SKM-1 (cell line): Measurements from ENCODE around the gene C16orf96.

Experiments used
- DNase-seq: peaks from one replicate; lab custom pipeline; 2025; ENCODE audit not compliant: unreplicated experiment; lab: John Stamatoyannopoulos, UW

C16orf96 gene

GRCh38 chr16:4556112-4556511, at the start of gene C16orf96:
Gene C16orf96 (plus strand): TSS chr16:4556340. CDS start chr16:4556490, 150 bp downstream.
- DNase-seq: no peak

DNA sequence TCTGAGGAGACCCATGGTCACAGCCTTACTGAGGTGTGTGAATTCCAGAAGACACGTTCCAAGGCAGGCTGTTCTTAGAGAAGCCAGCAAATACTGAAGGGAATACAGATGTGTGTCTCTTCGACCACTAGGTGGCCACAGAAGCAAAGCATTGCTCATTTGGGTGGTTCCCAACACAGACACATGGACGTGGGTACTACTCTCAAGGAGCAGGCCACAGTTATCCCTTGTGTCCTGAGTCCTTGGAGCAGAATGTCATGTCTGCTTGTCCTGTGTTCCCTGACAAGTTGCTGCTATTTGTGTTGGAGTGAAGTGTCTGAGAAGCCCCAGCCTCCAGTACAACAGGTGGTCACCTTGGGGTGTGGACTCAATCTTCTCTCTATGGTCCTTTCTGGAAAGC, 49.7 kb upstream of the C16orf96 start:
- DNase-seq: peak; percentile 45

- DNase-seq: no peak
Observed at GRCh38 chr16:4507588-4508345, 48.4 kb upstream of the C16orf96 start.

DNA sequence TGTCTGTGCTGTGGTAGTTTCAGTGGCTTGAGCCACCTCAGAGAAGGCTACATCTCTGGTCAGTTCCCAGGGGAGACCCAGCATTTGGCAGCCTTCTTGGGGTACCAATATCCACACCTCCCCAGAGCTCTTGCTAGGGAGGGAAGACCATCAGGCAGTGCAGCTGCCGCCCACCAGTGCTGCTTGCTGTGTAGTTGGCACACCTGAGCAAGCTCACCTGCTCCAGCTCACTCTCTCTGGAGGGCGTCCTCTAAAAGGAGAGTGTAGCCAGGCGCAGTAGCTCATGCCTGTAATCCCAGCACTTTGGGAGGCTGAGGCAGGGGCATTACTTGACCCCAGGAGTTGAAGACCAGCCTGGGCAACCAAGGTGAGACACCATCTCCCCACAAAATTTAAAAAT, 47.3 kb upstream of the C16orf96 start:
- no peak for DNase-seq

DNA sequence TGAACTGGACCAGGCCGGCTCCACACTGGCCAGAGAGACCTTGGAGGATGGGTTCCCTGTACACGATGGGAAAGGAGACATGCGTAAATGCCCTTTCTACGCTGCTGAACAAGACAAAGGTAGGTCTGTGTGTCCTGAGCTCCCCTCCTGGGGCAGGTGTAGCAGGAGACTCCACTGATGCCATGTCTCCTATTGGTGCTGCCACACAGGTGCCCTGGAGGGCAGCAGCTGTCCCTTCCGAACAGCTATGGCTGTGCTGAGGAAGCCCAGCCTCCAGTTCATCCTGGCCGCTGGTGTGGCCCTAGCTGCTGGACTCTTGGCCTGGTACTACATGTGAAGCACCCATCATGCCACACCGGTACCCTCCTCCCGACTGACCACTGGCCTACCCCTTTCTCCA, 46.7 kb upstream of the C16orf96 start:
- no peak for DNase-seq

DNA sequence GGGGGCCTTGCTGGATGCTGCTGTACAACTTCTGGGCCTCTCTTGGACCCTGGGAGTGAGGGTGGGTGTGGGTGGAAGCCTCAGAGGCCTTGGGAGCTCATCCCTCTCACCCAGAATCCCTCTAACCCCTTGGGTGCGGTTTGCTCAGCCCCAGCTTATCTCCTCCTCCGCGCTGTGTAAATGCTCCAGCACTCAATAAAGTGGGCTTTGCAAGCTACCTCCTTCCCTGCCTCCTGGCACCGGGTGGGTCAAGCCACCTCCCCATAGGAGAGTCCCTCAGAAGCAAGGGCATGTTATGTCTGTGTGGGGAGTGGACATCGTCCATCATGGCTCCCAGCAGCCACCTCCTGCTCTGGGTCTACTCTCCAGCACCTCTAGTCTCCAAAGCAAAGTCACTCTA, 46.0 kb upstream of the C16orf96 start:
- no peak for DNase-seq

DNA sequence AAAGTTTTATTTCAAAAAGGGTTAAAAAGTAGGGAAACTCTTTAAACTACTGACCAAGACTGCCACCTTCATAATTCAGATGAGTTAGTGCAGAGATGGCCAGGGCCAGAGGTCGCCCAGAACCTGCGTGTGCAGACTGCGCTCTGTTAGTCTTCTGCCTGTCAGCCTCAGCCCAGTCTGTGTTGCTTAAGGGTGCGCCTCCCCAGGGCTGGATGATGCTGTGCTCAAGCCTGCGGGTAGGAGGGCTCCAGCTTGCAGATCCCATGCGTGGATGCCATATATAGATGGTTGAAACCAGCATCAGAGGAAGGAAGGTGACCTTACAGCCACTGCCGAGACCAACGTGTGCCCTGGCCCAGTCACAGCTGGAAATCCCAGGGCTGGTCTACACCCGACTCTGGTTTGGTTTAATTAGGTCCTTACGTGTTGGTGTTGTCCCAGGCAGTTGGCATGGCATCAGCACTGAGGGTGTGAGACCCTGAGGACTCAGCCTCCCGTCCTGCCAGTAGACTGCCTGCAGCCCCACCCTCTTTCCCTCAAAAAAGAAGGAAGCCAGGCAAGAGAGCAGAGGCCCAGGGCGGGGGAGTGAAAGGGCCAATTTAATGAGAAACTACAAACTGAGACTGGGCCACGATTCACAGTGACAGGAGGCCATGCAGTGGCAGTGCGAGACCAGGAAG, 45.3 kb upstream of the C16orf96 start:
- DNase-seq: no peak

- no peak for DNase-seq
Observed at GRCh38 chr16:4511441-4512082, 44.6 kb upstream of the C16orf96 start.

- no peak for DNase-seq
Observed at GRCh38 chr16:4512473-4512872, 43.7 kb upstream of the C16orf96 start.

DNA sequence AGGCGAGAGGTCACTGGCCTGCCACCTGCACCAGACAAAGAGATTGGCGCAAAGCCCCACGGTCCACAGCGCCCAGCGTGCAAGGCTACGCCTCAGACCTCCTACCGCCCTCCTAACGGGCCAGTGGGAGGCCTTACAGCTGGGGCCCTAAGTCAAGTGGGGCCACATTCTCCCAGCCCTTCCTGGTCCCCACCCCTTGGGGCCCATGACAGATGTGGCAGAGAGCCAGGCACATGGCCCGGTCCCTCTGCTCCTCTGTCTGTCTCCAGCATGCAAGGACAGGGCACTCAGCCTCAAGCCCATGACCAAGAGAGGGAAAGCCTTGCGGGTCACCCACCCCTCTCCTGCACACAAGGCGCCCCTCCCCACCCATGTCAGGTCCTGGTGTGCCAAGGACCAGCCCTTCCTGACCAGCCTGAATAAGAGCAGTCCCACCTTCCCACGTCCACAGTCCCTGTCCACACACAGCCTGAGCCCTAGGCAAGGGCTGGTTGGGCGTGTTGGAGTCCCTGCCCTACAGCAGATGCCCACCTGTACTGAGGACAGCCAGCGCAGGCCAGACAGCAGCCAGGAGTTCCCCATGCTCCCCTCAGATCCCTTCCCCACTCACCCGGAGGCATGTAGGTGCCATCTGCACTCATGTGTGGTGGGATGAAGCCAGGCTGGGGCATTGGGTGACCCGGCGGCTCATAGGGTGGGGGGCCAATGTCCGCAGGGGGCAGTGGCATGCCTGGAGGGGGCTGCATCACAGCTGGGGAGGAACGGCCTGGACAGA, 42.9 kb upstream of the C16orf96 start:
- DNase-seq: no peak

DNA sequence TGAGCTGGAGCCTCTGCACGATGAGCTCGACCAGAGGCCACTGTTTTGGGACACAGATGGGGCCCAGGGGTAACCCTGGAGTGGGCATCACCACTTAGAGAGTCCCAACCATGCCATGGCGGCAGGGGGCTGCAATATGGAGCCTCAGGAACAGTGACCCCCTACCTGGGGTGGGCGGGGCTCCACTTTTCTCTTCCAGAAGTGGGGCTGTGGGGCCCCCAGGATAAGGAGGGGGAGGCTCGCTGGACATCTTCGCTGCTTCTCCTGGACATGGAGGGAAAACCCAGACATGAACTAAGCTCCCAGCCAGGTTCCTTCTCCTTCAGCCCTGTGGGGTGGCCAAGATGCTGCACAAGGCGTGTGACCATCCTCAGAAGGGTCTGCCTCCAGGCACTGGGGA, 42.3 kb upstream of the C16orf96 start:
- DNase-seq: no peak

GRCh38 chr16:4514606-4515005, 41.5 kb upstream of the C16orf96 start:
- DNase-seq: no peak

DNA sequence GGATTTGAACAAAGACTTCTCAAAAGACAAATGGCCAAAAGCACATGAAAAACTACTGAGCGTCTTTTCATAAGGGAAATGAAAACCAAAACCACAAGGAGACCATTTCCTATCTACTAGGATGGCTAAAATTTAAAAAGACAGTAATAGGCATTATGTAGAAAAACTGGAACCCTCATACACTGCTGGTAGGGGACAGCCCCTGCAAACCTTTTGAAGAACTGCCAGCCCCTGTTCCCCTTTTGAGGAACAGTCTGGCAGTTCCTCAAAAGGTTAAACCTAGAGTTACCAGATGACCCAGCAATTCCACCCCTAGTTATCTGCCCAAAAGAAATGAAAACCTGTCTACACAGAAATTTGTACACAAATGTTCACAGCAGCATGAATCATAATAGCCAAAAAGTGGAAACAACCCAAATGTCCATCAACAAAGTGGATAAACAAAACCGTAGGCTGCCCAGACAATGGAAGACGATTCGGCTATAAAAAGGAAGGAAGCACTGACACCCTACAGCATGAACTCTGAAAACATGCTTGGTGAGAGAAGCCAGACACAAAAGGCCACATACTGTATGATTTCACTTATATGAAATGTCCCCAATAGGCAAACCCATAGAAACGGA, 40.4 kb upstream of the C16orf96 start:
- DNase-seq: peak; percentile 86

DNA sequence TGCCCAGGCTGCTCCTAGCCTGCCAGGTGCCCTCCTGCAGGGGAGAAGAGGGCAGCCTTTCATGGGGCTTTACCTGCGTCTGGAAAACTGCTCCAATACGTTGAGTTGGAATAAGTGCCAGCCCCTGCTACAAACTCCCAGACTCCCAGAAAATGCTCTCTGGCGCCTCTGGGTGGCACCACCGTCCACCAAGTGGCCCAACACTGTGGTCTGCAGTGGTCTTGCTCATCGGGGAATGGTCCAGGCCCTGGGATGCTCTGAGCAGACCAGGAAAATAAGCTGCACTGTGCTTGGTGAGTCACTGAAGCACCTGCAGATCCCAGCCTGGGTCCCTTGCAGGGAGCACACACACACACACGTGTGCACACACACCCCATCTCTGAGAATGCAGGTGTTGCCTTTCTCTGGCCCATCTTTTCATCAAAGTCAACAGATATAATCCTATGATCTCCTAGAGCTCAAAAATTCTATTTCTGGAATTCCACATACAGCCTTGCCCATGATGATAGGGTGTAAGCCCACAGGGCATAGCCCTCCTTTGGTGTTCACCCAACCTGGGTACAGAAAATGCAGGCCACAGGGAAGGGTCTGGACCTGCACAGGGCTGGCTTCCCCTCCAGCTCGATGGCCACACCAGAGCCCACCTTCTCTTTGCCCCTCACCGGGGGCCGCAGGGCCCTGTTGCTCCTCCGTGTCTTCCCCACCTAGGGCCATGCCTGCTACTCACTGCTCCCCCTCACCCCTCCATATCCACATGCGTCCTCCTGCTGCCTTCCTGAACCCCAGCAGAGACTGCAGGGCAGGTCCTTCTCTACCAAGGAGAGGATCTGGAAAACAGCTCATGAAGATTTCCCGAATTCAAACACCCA, 38.1 kb upstream of the C16orf96 start:
- DNase-seq: no peak

GRCh38 chr16:4519274-4520058, 36.7 kb upstream of the C16orf96 start:
- DNase-seq: no peak

- no peak for DNase-seq
Observed at GRCh38 chr16:4520913-4521312, 35.2 kb upstream of the C16orf96 start.

DNA sequence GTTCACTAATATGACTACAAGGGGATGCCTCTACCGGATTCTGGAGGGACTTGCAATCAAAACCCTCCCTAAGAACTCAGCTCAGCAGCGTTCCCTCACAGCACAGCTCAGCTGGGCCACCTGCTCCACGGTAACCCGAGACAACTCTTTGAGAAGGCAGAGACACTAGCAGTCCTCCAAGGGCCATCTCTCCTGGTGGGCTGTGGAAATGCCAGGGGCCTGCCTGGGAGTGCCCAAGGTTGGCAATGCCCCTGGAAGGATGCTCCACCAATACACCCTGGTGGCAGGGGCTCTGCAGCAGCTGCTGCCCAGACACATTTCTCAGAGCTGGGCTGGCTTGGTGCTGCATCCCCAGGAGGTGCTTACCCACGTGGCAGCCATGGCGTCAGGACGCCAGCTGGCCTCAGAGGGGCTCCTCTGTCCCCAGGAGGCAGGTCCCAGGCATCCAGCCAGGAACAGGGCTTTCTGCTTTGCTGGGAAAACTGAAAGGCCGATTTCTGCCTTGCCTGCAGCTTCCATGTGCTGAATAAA, 34.0 kb upstream of the C16orf96 start:
- DNase-seq: no peak

DNA sequence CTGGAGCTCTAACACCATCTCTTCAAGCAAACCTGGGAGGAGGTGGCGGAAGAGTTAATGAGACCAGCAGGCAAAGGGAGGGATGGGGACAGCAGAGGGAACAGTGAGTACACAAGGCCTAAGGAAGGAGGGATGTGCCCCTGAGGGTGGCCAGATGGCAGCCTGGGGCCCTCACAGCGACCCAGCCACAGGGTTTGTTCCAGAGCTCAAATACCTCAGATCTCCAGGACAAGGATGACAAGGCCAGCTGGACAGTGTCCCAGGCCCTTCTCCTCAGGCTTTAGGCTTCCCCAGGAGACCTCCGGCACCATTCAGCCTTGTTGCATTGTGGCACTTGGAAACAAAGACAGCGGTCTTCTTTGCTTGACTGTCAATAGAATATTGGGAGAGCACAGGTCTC, 32.5 kb upstream of the C16orf96 start:
- no peak for DNase-seq

DNA sequence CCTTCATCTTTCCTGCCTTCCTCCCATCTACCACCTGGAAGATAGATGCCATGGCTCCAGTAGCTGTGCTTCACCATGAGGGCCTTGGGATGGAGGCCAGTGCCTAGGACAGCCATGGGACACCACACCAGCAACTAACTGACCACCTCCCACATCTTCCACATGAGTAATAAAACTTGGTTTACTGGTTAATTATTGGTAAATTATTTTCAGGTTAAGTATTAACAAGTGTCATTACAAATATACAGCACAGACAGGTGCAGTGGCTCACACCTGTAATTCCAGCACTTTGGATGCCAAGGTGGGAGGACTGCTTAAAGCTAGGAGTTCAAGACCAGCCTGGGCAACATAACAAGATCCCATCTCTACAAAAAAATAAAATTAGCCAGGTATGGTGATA, 31.6 kb upstream of the C16orf96 start:
- DNase-seq: no peak
